GM23338 (cell line): Measurements from ENCODE around the gene MAP2K7. TPM values are rescaled to one million over a fixed set of nuclear protein-coding genes. Genes with fewer than 3 reads are reported as not detected.

ENCODE experiments used
- ATAC-seq: fragments of 200-7000 bp; cut with Tn5 transposase; 3 replicates; pipeline ENCODE4 v1.9.1; 2020
- DNase-seq: peaks from one replicate; pipeline ENCODE4 v3.0.0-alpha.2; 2015; ENCODE audit warnings: low spot score
- H2AFZ ChIP-seq: fragments of 200-600 bp; sonication (generic); 2 replicates; pipeline ENCODE4 v1.8.0; 2016; ENCODE audit warnings: antibody characterized with exemption, mild to moderate bottlenecking, moderate library complexity
- H3F3A ChIP-seq: fragments of 200-600 bp; sonication (generic); replicated peaks from 2 replicates; pipeline ENCODE4 v1.8.0; 2017; ENCODE audit warnings: antibody characterized with exemption, mixed run types, low read depth
- H3K27ac ChIP-seq: fragments of 200-600 bp; sonication (generic); 2 replicates; pipeline ENCODE4 v1.6.1; 2016; ENCODE audit warnings: low read depth
- H3K27me3 ChIP-seq: fragments of 200-600 bp; sonication (generic); 2 replicates; pipeline ENCODE4 v1.8.0; 2016; ENCODE audit warnings: mild to moderate bottlenecking, mixed run types, moderate library complexity; ENCODE audit not compliant: insufficient read depth
- H3K36me3 ChIP-seq: fragments of 200-600 bp; sonication (generic); 2 replicates; pipeline ENCODE4 v1.8.0; 2016; ENCODE audit warnings: mild to moderate bottlenecking; ENCODE audit not compliant: insufficient read depth
- H3K4me1 ChIP-seq: fragments of 200-600 bp; sonication (generic); 2 replicates; pipeline ENCODE4 v1.8.0; 2016; ENCODE audit warnings: mild to moderate bottlenecking, moderate library complexity; ENCODE audit not compliant: insufficient read depth
- H3K4me2 ChIP-seq: fragments of 200-600 bp; sonication (generic); 2 replicates; pipeline ENCODE4 v1.7.1; 2017; ENCODE audit warnings: mixed run types
- H3K4me3 ChIP-seq: fragments of 200-600 bp; sonication (generic); 2 replicates; pipeline ENCODE4 v1.6.1; 2016; ENCODE audit warnings: mixed run types
- H3K79me2 ChIP-seq: fragments of 200-600 bp; sonication (generic); replicated peaks from 2 replicates; pipeline ENCODE4 v1.8.0; 2017; ENCODE audit warnings: mild to moderate bottlenecking; ENCODE audit not compliant: insufficient read depth
- H3K9me2 ChIP-seq: fragments of 200-600 bp; sonication (generic); 2 replicates; pipeline ENCODE4 v1.8.0; 2017; ENCODE audit not compliant: insufficient read depth
- H4K20me1 ChIP-seq: fragments of 200-600 bp; sonication (generic); replicated peaks from 2 replicates; pipeline ENCODE4 v1.8.0; 2017; ENCODE audit warnings: mild to moderate bottlenecking; ENCODE audit not compliant: insufficient read depth
- H3K27ac Mint-ChIP-seq: 2 replicates; pipeline ENCODE4 v1.8.0; 2020; ENCODE audit warnings: inconsistent platforms, mild to moderate bottlenecking, moderate library complexity, mixed read lengths
- H3K27me3 Mint-ChIP-seq: 3 replicates; pipeline ENCODE4 v1.8.0; 2022; ENCODE audit warnings: low read depth, mild to moderate bottlenecking, moderate library complexity, mixed read lengths, inconsistent platforms; ENCODE audit not compliant: insufficient read depth, poor library complexity
- H3K36me3 Mint-ChIP-seq: 3 replicates; pipeline ENCODE4 v1.8.0; 2021; ENCODE audit warnings: low read depth, mild to moderate bottlenecking, inconsistent platforms, moderate library complexity, mixed read lengths
- H3K4me1 Mint-ChIP-seq: 3 replicates; pipeline ENCODE4 v1.8.0; 2020; ENCODE audit warnings: mild to moderate bottlenecking, inconsistent platforms, mixed read lengths
- H3K4me3 Mint-ChIP-seq: 3 replicates; pipeline ENCODE4 v1.8.0; 2021; ENCODE audit warnings: moderate library complexity, mild to moderate bottlenecking, inconsistent platforms, mixed read lengths
- H3K9me3 Mint-ChIP-seq: 3 replicates; pipeline ENCODE4 v1.8.0; 2020; ENCODE audit warnings: moderate library complexity, mild to moderate bottlenecking, inconsistent platforms, mixed read lengths
- CREB1 ChIP-seq: fragments of 250-450 bp; sonication (Bioruptor Pico); IDR thresholded peaks from 2 replicates; pipeline ENCODE4 v1.5.0; 2020; ENCODE audit warnings: low read depth, mild to moderate bottlenecking, moderate library complexity
- CTCF ChIP-seq, 2 experiments: fragments of 200-600 bp in 1 of 2; sonication (generic) in 1 of 2; conservative IDR thresholded peaks; 2 replicates each; pipeline versions ENCODE4 v1.5.1 to v1.6.1; 2016 to 2017; ENCODE audit warnings: antibody characterized with exemption in 2 of 2, low read depth in 2 of 2, mild to moderate bottlenecking in 2 of 2, moderate library complexity in 1 of 2
- JUNB ChIP-seq: IDR thresholded peaks from one replicate; pipeline ENCODE4 v1.6.1; 2016; ENCODE audit warnings: antibody characterized with exemption; ENCODE audit not compliant: unreplicated experiment
- NANOG ChIP-seq: IDR thresholded peaks from 2 replicates; pipeline ENCODE4 v1.6.1; 2016; ENCODE audit warnings: antibody characterized with exemption, borderline replicate concordance
- ZNF462 ChIP-seq: fragments of 250-450 bp; sonication (Bioruptor Pico); IDR thresholded peaks from 2 replicates; pipeline ENCODE4 v1.5.0; 2020; ENCODE audit warnings: mild to moderate bottlenecking, moderate library complexity
- polyA plus RNA-seq: library from polyadenylated mRNA; unstranded; fragments of >200 nt; fragmentation: Nextera tagmentation; extraction: Ambion mirVana; gene quantifications from 2 replicates; pipeline ENCODE4 v1.2.1, GENCODE V29; 2016
- total RNA-seq: library from RNA; depleted of rRNA; stranded (reverse); fragments of >200 nt; shearing (Covaris generic); gene quantifications from 2 replicates; pipeline ENCODE4 v1.2.3, GENCODE V29; 2014

Gene MAP2K7
- total and polyA plus RNA-seq, 2 experiments from 2014 or later, result 11.3 to 22.6 TPM

- TF ChIP-seq ZNF462 (CRISPR knock-in tag), result no peak
- TF ChIP-seq CREB1, result no peak
Observed at GRCh38 chr19:7926021-7926726, 22.5 kb downstream of the MAP2K7 start, which contains the start of gene CTXN1 (continued).

- Histone ChIP-seq H3K4me1 (peaks cover 4% of the 10 kb centered on the region; the same call in 1 of the 2 replicates), H3F3A (peaks cover 26% of the 10 kb centered on the region), H3K4me3 (peak overlapping the region; percentile 57; the same call in 1 of the 2 replicates), H4K20me1 (peaks cover 6% of the 10 kb centered on the region; the same call in 1 of the 2 replicates), H3K4me2 (peak overlapping the region; percentile 90; the same call in 1 of the 2 replicates), H3K27ac (no peak overlapping the region), H3K79me2 (no peaks in the 10 kb centered on the region), H2AFZ (no peak overlapping the region), H3K36me3 (no peaks in the 10 kb centered on the region; the same call in 1 of the 2 replicates), H3K9me2 (no peaks in the 10 kb centered on the region), H3K27me3 (no peaks in the 10 kb centered on the region)
- Mint-ChIP-seq H3K27me3 (peaks cover 21% of the 10 kb centered on the region), H3K4me3 (peak overlapping the region; percentile 78), H3K9me3 (no peaks in the 10 kb centered on the region), H3K36me3 (peaks cover 34% of the 10 kb centered on the region), H3K4me1 (peaks cover 4% of the 10 kb centered on the region), H3K27ac (peak overlapping the region; percentile 56; the same call in 1 of the 2 replicates)
- ATAC-seq, result no peak
- no peak for DNase-seq
- TF ChIP-seq CTCF (conservative IDR thresholded peaks at IDR 0.05; ENCODE audit: low read depth in 2 of 2) (no peak), JUNB (no peak), NANOG (no peak)
Observed at GRCh38 chr19:7926727-7927604, 23.3 kb downstream of the MAP2K7 start.
